HepG2 (cell line): ENCODE measurements around the gene CD19. TPM values are rescaled to one million over a fixed set of nuclear protein-coding genes. Genes with fewer than 3 reads are reported as not detected.

Experiments used
- CBX5 ChIP-seq: sonication (generic); formaldehyde crosslinking; IDR thresholded peaks from 2 replicates; pipeline ENCODE4 v1.4.0; 2020; ENCODE audit warnings: missing genetic modification reagents, borderline replicate concordance
- DPF2 ChIP-seq: sonication (generic); formaldehyde crosslinking; IDR thresholded peaks from 2 replicates; pipeline ENCODE4 v1.4.0; 2020; ENCODE audit warnings: mild to moderate bottlenecking, low read depth, missing genetic modification reagents, borderline replicate concordance
- ETV5 ChIP-seq: IDR thresholded peaks from 2 replicates; pipeline ENCODE4 v1.6.1; 2018; ENCODE audit warnings: missing biosample characterization, missing genetic modification reagents, inconsistent platforms, borderline replicate concordance
- FOSL2 ChIP-seq: sonication (generic); formaldehyde crosslinking; IDR thresholded peaks from 2 replicates; pipeline ENCODE4 v1.4.0; 2020; ENCODE audit warnings: missing genetic modification reagents
- KDM6A ChIP-seq: IDR thresholded peaks from 2 replicates; pipeline ENCODE4 v1.6.1; 2016; ENCODE audit warnings: low read depth
- MIXL1 ChIP-seq: IDR thresholded peaks from 2 replicates; pipeline ENCODE4 v1.6.1; 2016
- RAD21 ChIP-seq: fragments of 450-650 bp; formaldehyde crosslinking; IDR thresholded peaks from 2 replicates; pipeline ENCODE4 v1.5.0; 2020; ENCODE audit warnings: mild to moderate bottlenecking
- SMAD1 ChIP-seq: sonication (generic); formaldehyde crosslinking; IDR thresholded peaks from 2 replicates; pipeline ENCODE4 v1.4.0; 2020; ENCODE audit warnings: missing genetic modification reagents, low read depth, mild to moderate bottlenecking, borderline replicate concordance
- SMAD3 ChIP-seq: sonication (generic); formaldehyde crosslinking; IDR thresholded peaks from 2 replicates; pipeline ENCODE4 v1.4.0; 2020; ENCODE audit warnings: missing genetic modification reagents
- SOX13 ChIP-seq, 3 experiments: fragments of 450-650 bp in 1 of 3; sonication (generic) in 1 of 3; formaldehyde crosslinking in 1 of 3; IDR thresholded peaks in 2 of 3; conservative IDR thresholded peaks in 1 of 3; 2 replicates each; pipeline versions ENCODE4 v1.5.0 to v1.6.1; 2016 to 2020; ENCODE audit warnings: antibody characterized with exemption in 1 of 3, mild to moderate bottlenecking in 1 of 3, missing compliant biosample characterization in 1 of 3, missing genetic modification reagents in 1 of 3, moderate library complexity in 1 of 3
- SOX5 ChIP-seq: IDR thresholded peaks from 2 replicates; pipeline ENCODE4 v1.6.1; 2016; ENCODE audit warnings: borderline replicate concordance
- SP1 ChIP-seq, 2 experiments: fragments of 450-650 bp in 1 of 2; sonication (generic) in 1 of 2; formaldehyde crosslinking in 1 of 2; IDR thresholded peaks; 2 replicates each; pipeline versions ENCODE4 v1.4.0 to v1.6.1; 2016 to 2020; ENCODE audit warnings: missing genetic modification reagents in 1 of 2
- TSC22D2 ChIP-seq: sonication (generic); formaldehyde crosslinking; IDR thresholded peaks from 2 replicates; pipeline ENCODE4 v1.5.1; 2020; ENCODE audit warnings: missing genetic modification reagents, mild to moderate bottlenecking, borderline replicate concordance
- ZBTB3 ChIP-seq: sonication (generic); formaldehyde crosslinking; IDR thresholded peaks from 2 replicates; pipeline ENCODE4 v1.4.0; 2020; ENCODE audit warnings: low read depth, mild to moderate bottlenecking, moderate library complexity, missing genetic modification reagents, borderline replicate concordance
- ZNF12 ChIP-seq: sonication (generic); formaldehyde crosslinking; IDR thresholded peaks from 2 replicates; pipeline ENCODE4 v1.5.0; 2020; ENCODE audit warnings: missing genetic modification reagents
- ZNF773 ChIP-seq: sonication (generic); formaldehyde crosslinking; IDR thresholded peaks from 2 replicates; pipeline ENCODE4 v1.4.0; 2020; ENCODE audit warnings: missing genetic modification reagents, borderline replicate concordance
- polyA plus RNA-seq, 8 experiments: library from polyadenylated mRNA; depleted of rRNA in 3 of 8; stranded (reverse) in 7 of 8; unstranded in 1 of 8; fragments of >200 nt; fragmentation: Illumina TruSeq in 4 of 8; extraction: Trizol in 4 of 8; gene quantifications; 2 replicates each; pipeline versions ENCODE4 v1.2.1 to v1.2.3, GENCODE V29; 2011 to 2016; ENCODE audit warnings: low read depth in 4 of 8, missing spikeins in 1 of 8, mixed read lengths in 1 of 8; ENCODE audit not compliant: insufficient read depth in 1 of 8
- total RNA-seq, 5 experiments: library from RNA; depleted of rRNA; stranded (reverse); fragments of >200 nt; fragmentation: Illumina TruSeq; extraction: Trizol; gene quantifications; 2 replicates each; pipeline ENCODE4 v1.2.3, GENCODE V29; 2016; ENCODE audit warnings: low read depth in 1 of 5
- TF ChIP-seq, protein P1 (sequence below): sonication (generic); formaldehyde crosslinking; IDR thresholded peaks from 2 replicates; pipeline ENCODE4 v1.9.0; 2021; ENCODE audit warnings: missing genetic modification reagents, borderline replicate concordance

CD19 gene
- total and polyA plus RNA-seq, 2 of the 13 experiments (the other 11 are each of a cell fraction or from before 2014, with no cell fraction given) = 0.55 to 1.1 TPM

DNA sequence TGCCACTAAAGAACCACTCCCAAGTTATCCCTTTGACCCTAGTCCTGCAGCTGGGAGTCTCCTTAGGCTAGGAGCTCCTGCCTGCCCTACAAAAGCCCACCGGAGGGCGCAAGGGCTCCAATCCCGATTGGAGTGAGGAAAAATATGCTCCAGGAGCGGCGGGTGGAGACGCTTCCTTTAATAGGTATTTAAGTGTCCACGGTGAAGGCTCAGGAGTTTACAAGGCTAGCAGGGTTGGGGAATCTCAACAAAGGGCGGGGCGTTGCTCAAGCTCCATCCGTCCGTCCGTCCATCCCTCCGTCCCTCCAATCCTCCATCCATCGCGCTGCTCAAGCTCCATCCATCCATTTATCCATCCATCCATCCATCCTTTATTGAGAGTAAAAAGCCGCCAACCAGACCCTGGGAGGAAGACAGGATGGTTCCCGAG, 42.3 kb downstream of the CD19 start (continued):
- TF ChIP-seq, protein P1, sequence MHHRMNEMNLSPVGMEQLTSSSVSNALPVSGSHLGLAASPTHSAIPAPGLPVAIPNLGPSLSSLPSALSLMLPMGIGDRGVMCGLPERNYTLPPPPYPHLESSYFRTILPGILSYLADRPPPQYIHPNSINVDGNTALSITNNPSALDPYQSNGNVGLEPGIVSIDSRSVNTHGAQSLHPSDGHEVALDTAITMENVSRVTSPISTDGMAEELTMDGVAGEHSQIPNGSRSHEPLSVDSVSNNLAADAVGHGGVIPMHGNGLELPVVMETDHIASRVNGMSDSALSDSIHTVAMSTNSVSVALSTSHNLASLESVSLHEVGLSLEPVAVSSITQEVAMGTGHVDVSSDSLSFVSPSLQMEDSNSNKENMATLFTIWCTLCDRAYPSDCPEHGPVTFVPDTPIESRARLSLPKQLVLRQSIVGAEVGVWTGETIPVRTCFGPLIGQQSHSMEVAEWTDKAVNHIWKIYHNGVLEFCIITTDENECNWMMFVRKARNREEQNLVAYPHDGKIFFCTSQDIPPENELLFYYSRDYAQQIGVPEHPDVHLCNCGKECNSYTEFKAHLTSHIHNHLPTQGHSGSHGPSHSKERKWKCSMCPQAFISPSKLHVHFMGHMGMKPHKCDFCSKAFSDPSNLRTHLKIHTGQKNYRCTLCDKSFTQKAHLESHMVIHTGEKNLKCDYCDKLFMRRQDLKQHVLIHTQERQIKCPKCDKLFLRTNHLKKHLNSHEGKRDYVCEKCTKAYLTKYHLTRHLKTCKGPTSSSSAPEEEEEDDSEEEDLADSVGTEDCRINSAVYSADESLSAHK (CRISPR knock-in tag) = 0 out of 2 replicates have a peak, but pooled peaks have one; percentile 30
- 0 out of 2 replicates have a peak, but pooled peaks have one; percentile 7 for TF ChIP-seq ZBTB3
- TF ChIP-seq SMAD3 (CRISPR knock-in tag) = peak; percentile 17; the same call in 1 of the 2 replicates
- peak; percentile 17; the same call in 1 of the 2 replicates for TF ChIP-seq ETV5 (CRISPR knock-in tag)
- TF ChIP-seq TSC22D2 (CRISPR knock-in tag) = no peak
- no peak for TF ChIP-seq ZNF773 (CRISPR knock-in tag)
- peak; percentile 62 for TF ChIP-seq RAD21 (CRISPR knock-in tag)
- TF ChIP-seq SMAD1 = peak; percentile 6; the same call in 1 of the 2 replicates
- peak; percentile 15; the same call in 1 of the 2 replicates for TF ChIP-seq SOX5 (CRISPR knock-in tag)
- TF ChIP-seq KDM6A (CRISPR knock-in tag) = 0 out of 2 replicates have a peak, but pooled peaks have one; percentile 12
- peak; percentile 6; the same call in 1 of the 2 replicates for TF ChIP-seq DPF2
- 0 out of 2 replicates have a peak, but pooled peaks have one; percentile 19 for TF ChIP-seq CBX5 (CRISPR knock-in tag)
- peak; percentile 38; the same call in 1 of the 2 replicates for TF ChIP-seq ZNF12 (CRISPR knock-in tag)
- TF ChIP-seq SOX13 (IDR thresholded peaks at IDR 0.05) = 0 out of 2 replicates have a peak, but pooled peaks have one; percentile 1
- TF ChIP-seq SOX13 (CRISPR knock-in tag; conservative IDR thresholded peaks at IDR 0.05 in 1 of 2, IDR thresholded peaks at IDR 0.05 in 1 of 2) = no peak
- peak; percentile 12; the same call in 1 of the 2 replicates for TF ChIP-seq MIXL1 (CRISPR knock-in tag)
- TF ChIP-seq SP1 (IDR thresholded peaks at IDR 0.05) = no peak
- TF ChIP-seq SP1 (CRISPR knock-in tag; IDR thresholded peaks at IDR 0.05) = no peak
- 0 out of 2 replicates have a peak, but pooled peaks have one; percentile 6 for TF ChIP-seq FOSL2 (CRISPR knock-in tag)
